Esophagus squamous epithelium (tissue), 5 donors: ENCODE data around the gene SRSF2. TPM values are rescaled to one million over a fixed set of nuclear protein-coding genes. Genes with fewer than 3 reads are reported as not detected.

ENCODE experiments used
- DNase-seq: peaks from one replicate; lab custom pipeline; 2025; lab: John Stamatoyannopoulos, UW
- H3K27ac ChIP-seq, 4 donors: fragments of 200-600 bp; sonication (generic); one replicate each; pipeline ENCODE4 v1.5.1; 2016 to 2019; ENCODE audit warnings: mild to moderate bottlenecking in 1 of 4
- H3K27me3 ChIP-seq, 4 donors: fragments of 200-600 bp; sonication (generic); 1 replicate in 3 of 4; 2 replicates in 1 of 4; pipeline versions ENCODE4 v1.5.1 to v1.6.0; 2017 to 2021; ENCODE audit warnings: antibody characterized with exemption in 1 of 4
- H3K36me3 ChIP-seq, 3 donors: fragments of 200-600 bp; sonication (generic); one replicate each; pipeline ENCODE4 v1.5.1; 2016 to 2019
- H3K4me1 ChIP-seq, 3 donors: fragments of 200-600 bp; sonication (generic); one replicate each; pipeline ENCODE4 v1.5.1; 2017 to 2019
- H3K4me3 ChIP-seq, 4 donors: fragments of 200-600 bp; sonication (generic); 1 replicate in 3 of 4; 2 replicates in 1 of 4; pipeline ENCODE4 v1.5.1; 2016 to 2019; ENCODE audit warnings: mild to moderate bottlenecking in 2 of 4, moderate library complexity in 1 of 4
- H3K9me3 ChIP-seq, 3 donors: fragments of 200-600 bp; sonication (generic); one replicate each; pipeline ENCODE4 v1.5.1; 2016 to 2019
- CTCF ChIP-seq, 6 experiments: fragments of 450-650 bp in 4 of 6; fragments of 200-600 bp in 2 of 6; sonication (generic) in 2 of 6; IDR thresholded peaks; one replicate each; pipeline ENCODE4 v1.5.1; 2016 to 2019; ENCODE audit warnings: antibody characterized with exemption in 6 of 6, mild to moderate bottlenecking in 4 of 6, moderate library complexity in 4 of 6
- POLR2A ChIP-seq, 4 donors: fragments of 450-650 bp; IDR thresholded peaks; one replicate each; pipeline ENCODE4 v1.6.1; 2017; ENCODE audit warnings: antibody characterized with exemption in 4 of 4, mild to moderate bottlenecking in 4 of 4, moderate library complexity in 3 of 4
- WGBS, 2 donors: methylation state at CpG; one replicate each; pipeline ENCODE4 v1.1.5; 2018; 5-methylcytosine and 5-hydroxymethylcytosine counted together
- intact Hi-C: fragments of 100-400 bp; cut with DNase I; formaldehyde crosslinking; loops from one replicate; pipeline ENCODE4 v1.15.0; 2022
- total RNA-seq, 4 donors: library from RNA; depleted of rRNA; stranded (reverse); fragments of >200 nt; gene quantifications; one replicate each; pipeline ENCODE4 v1.1.0, GENCODE V29; 2016
- donor health status: DM: yes; HTN: yes; CAD: no.

Gene SRSF2
- total RNA-seq, 4 donors from 2014 or later: 203 to 286 (median 233) TPM

GRCh38 chr17:76687298-76688164 lies 49.6 kb downstream of the SRSF2 start:
- peak overlapping the region in 1 of 4 donors; percentile 26 for H3K4me3 ChIP-seq
- peaks cover 14 to 83% (median 29%) of the 10 kb centered on the region in 3 donors for H3K4me1 ChIP-seq
- DNase-seq: no peak
- TF ChIP-seq CTCF (IDR thresholded peaks at IDR 0.05) (no peak), POLR2A (IDR thresholded peaks at IDR 0.05) (no peak)
- H3K36me3 ChIP-seq: peaks cover 0 to 25% (median 0%) of the 10 kb centered on the region in 3 donors
- H3K9me3 ChIP-seq: no peaks in the 10 kb centered on the region
- 50 to 57% methylated on average over 17 to 21 of the region's 26 CpGs for WGBS, 2 donors
- no peaks in the 10 kb centered on the region for H3K27me3 ChIP-seq
- intact Hi-C loops: loop anchor here (10.0 kb wide), 1 partner anchor 163 kb away; no protein-coding TSS in a partner anchor
- H3K27ac ChIP-seq: peak overlapping the region; percentile 61 to 95 (median 85)

DNA sequence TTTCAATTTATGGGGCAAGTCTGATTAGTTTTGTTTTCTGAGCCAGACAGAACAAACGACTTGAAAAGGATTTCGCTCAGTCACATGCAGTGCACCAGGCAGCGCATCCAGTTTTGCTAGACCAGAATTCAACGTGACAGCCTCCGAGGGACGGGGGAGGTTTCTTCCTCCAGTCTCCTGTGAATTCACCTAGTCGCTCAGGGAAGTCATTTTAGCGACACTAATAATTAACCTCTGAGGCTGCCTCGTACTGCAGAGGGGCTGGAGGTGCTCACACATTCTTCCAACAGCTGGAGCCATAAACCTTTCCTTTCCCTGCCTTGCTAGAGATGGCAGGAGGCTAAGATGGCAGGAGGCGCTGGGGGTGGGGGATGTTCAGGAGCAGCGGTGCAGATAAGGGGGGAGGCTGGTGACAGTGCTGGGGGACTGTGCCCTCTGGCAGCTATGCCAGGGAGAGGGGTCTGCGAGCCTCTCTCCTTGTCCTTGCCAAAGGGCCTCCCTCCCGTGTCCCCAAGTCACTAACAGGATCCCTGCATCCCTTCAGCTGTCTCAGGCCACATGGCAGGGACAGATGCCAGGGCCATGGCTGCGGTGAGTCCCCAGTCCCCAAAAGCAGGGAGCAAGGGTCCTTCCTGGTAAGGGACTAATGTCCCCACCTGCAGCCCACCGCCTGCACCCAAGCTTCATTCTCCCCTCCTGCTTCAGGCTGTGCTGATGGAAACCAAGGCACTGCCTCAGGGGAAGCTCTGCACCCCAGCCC lies 50.4 kb downstream of the SRSF2 start:
- H3K9me3 ChIP-seq: no peaks in the 10 kb centered on the region
- TF ChIP-seq CTCF (IDR thresholded peaks at IDR 0.05): no peak
- no peak for TF ChIP-seq POLR2A (IDR thresholded peaks at IDR 0.05)
- H3K36me3 ChIP-seq: peaks cover 0 to 31% (median 0%) of the 10 kb centered on the region in 3 donors
- peaks cover 22 to 90% (median 37%) of the 10 kb centered on the region in 3 donors for H3K4me1 ChIP-seq
- peak overlapping the region; percentile 61 to 95 (median 85) for H3K27ac ChIP-seq
- 69 to 70% methylated on average over 11 to 13 of the region's 15 CpGs for WGBS, 2 donors
- peak overlapping the region in 1 of 4 donors; percentile 26 for H3K4me3 ChIP-seq
- intact Hi-C loops: loop anchor here (10.0 kb wide), 1 partner anchor 162 kb away; no protein-coding TSS in a partner anchor
- no peak for DNase-seq
- no peaks in the 10 kb centered on the region for H3K27me3 ChIP-seq

GRCh38 chr17:76685846-76686245 lies 51.3 kb downstream of the SRSF2 start:
- H3K27me3 ChIP-seq: no peaks in the 10 kb centered on the region
- H3K36me3 ChIP-seq: peaks cover 0 to 31% (median 0%) of the 10 kb centered on the region in 3 donors
- peak overlapping the region in 3 of 4 donors; percentile 55 to 88 (median 82) for H3K27ac ChIP-seq
- no peak for DNase-seq
- TF ChIP-seq POLR2A (IDR thresholded peaks at IDR 0.05) (no peak), CTCF (IDR thresholded peaks at IDR 0.05) (no peak)
- intact Hi-C loops: loop anchor here (10.0 kb wide), 1 partner anchor 161 kb away; no protein-coding TSS in a partner anchor
- 77 to 85% methylated on average over 5 to 8 of the region's 8 CpGs for WGBS, 2 donors
- no peaks in the 10 kb centered on the region for H3K9me3 ChIP-seq
- no peak overlapping the region for H3K4me3 ChIP-seq
- H3K4me1 ChIP-seq: peaks cover 26 to 90% (median 40%) of the 10 kb centered on the region in 3 donors

DNA sequence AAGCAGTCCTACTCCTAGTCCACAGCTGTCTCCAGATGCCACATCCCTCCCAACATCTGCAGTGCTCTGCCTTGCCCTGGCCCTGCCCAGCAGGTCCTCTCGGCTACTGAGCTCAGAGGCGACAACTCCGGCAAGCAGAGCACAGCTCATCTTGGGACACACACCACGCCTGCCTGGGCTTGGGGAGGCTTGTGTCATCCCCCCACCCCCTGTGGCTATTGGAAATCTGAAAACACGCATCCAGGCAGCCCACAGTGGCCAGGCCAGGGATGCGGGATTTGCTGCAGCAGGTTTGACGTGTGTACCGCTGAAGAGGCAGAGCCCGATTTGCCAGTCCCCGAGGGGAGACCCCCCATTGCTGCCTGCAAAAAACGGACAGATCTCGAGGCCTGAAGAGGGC lies 51.8 kb downstream of the SRSF2 start:
- peak overlapping the region in 3 of 4 donors; percentile 55 to 88 (median 82) for H3K27ac ChIP-seq

More for the DNA sequence above, 51.8 kb downstream of the SRSF2 start:
- intact Hi-C loops: loop anchor here (10.0 kb wide), 1 partner anchor 161 kb away; no protein-coding TSS in a partner anchor
- WGBS, 2 donors: 35 to 100% methylated on average over 2 to 5 of the region's 12 CpGs
- H3K27me3 ChIP-seq: no peaks in the 10 kb centered on the region
- no peak for DNase-seq
- H3K4me1 ChIP-seq: peaks cover 26 to 90% (median 40%) of the 10 kb centered on the region in 3 donors
- peaks cover 0 to 36% (median 0%) of the 10 kb centered on the region in 3 donors for H3K36me3 ChIP-seq
- H3K9me3 ChIP-seq: no peaks in the 10 kb centered on the region
- no peak for TF ChIP-seq POLR2A (IDR thresholded peaks at IDR 0.05)
- TF ChIP-seq CTCF (IDR thresholded peaks at IDR 0.05): no peak
- no peak overlapping the region for H3K4me3 ChIP-seq
